ENCODE data around the gene EPS15. TPM values are rescaled to one million over a fixed set of nuclear protein-coding genes. Genes with fewer than 3 reads are reported as not detected.
"Not testable (repeated sequence)": the region's sequence is repeated elsewhere in the genome, so short reads cannot be mapped to it uniquely, and the experiment has no call there.

The EPS15 gene
- total and polyA plus RNA-seq, 7 donors, result 9.8 to 71.9 (median 46.1) TPM

GRCh38 chr1:51439053-51439452, 80.0 kb downstream of the EPS15 start:
- H3K36me3 ChIP-seq (ENCODE audit: insufficient read depth in 1 of 2, low read depth in 1 of 2), result peaks cover 0 to 95% of the 10 kb centered on the region in 2 donors
- H3K9me3 ChIP-seq, result no peaks in the 10 kb centered on the region
- H3K27ac ChIP-seq, result no peak overlapping the region
- no peak overlapping the region for H3K4me3 ChIP-seq
- ATAC-seq (no peak), DNase-seq (no peak)
- H3K27me3 ChIP-seq (ENCODE audit: insufficient read depth in 3 of 3, low read length in 2 of 3), result no peaks in the 10 kb centered on the region
- no peaks in the 10 kb centered on the region for H3K4me1 ChIP-seq
- TF ChIP-seq, protein P1, sequence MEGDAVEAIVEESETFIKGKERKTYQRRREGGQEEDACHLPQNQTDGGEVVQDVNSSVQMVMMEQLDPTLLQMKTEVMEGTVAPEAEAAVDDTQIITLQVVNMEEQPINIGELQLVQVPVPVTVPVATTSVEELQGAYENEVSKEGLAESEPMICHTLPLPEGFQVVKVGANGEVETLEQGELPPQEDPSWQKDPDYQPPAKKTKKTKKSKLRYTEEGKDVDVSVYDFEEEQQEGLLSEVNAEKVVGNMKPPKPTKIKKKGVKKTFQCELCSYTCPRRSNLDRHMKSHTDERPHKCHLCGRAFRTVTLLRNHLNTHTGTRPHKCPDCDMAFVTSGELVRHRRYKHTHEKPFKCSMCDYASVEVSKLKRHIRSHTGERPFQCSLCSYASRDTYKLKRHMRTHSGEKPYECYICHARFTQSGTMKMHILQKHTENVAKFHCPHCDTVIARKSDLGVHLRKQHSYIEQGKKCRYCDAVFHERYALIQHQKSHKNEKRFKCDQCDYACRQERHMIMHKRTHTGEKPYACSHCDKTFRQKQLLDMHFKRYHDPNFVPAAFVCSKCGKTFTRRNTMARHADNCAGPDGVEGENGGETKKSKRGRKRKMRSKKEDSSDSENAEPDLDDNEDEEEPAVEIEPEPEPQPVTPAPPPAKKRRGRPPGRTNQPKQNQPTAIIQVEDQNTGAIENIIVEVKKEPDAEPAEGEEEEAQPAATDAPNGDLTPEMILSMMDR (IDR thresholded peaks at IDR 0.05), result no peak
- intact Hi-C loops (cut with DNase I), result no loop called here

DNA sequence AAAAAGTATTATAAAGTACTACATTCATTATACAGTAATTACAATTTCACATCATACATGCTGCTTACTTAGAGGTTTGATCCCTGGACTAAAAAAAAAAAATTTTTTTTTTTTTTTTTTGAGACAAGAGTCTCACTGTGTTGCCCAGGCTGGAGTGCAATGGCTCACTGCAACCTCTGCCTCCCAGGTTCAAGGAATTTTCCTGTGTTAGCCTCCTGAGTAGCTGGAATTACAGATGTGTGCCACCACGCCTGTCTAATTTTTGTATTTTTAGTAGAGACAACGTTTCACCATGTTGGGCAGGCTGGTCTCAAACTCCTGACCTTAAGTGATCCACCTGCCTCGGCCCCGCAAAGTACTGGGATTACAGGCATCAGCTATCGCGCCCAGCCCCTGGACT, 81.7 kb downstream of the EPS15 start:
- intact Hi-C loops (cut with DNase I); H3K4me1 ChIP-seq; H3K9me3 ChIP-seq; H3K27me3 ChIP-seq (ENCODE audit: insufficient read depth in 3 of 3, low read length in 2 of 3); H3K4me3 ChIP-seq; ATAC-seq; DNase-seq; H3K27ac ChIP-seq: not testable (repeated sequence)
- WGBS, 3 donors, result 92 to 97% (median 95%) methylated on average over 6 of the region's 6 CpGs
- peaks cover 0 to 97% of the 10 kb centered on the region in 2 donors for H3K36me3 ChIP-seq (ENCODE audit: insufficient read depth in 1 of 2, low read depth in 1 of 2)

DNA sequence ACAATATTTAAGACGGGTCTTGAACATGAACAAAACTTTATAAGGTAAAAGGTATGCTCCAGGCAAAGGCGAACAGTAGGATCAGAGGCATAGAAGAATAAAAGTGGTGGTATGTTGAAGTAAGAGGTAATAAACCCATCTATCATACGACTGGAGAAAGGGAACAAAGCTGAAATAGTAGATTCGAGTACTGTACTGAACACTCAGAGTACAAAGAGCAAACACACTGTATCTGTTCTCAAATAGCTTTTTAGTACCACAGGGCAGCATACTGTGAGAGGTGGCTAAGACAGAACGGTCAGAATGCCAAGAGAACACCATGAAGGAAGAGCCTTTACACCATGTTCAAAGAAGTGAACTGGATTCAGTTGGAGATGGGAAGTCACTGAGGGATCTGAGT, 83.2 kb downstream of the EPS15 start:
- TF ChIP-seq, protein P1 (IDR thresholded peaks at IDR 0.05), result no peak
- WGBS, 3 donors, result 89 to 94% (median 91%) methylated on average over 5 of the region's 5 CpGs
- ATAC-seq (peak in 1 of 4 donors; percentile 18), DNase-seq (no peak)
- peaks cover 0 to 91% of the 10 kb centered on the region in 2 donors for H3K36me3 ChIP-seq (ENCODE audit: insufficient read depth in 1 of 2, low read depth in 1 of 2)
- H3K27me3 ChIP-seq (ENCODE audit: insufficient read depth in 3 of 3, low read length in 2 of 3), result no peaks in the 10 kb centered on the region
- H3K9me3 ChIP-seq, result no peaks in the 10 kb centered on the region
- H3K27ac ChIP-seq, result no peak overlapping the region
- no peak overlapping the region for H3K4me3 ChIP-seq
- H3K4me1 ChIP-seq, result no peaks in the 10 kb centered on the region
- intact Hi-C loops (cut with DNase I), result no loop called here

GRCh38 chr1:51433972-51434510, 85.0 kb downstream of the EPS15 start:
- Histone ChIP-seq H3K4me1 (no peaks in the 10 kb centered on the region), H3K9me3 (no peaks in the 10 kb centered on the region), H3K27ac (peak overlapping the region; percentile 36), H3K4me3 (no peak overlapping the region), H3K36me3 (ENCODE audit: insufficient read depth in 1 of 2, low read depth in 1 of 2) (peaks cover 0 to 88% of the 10 kb centered on the region in 2 donors), H3K27me3 (ENCODE audit: insufficient read depth in 3 of 3, low read length in 2 of 3) (no peaks in the 10 kb centered on the region)
- WGBS, 3 donors, result 69 to 80% (median 75%) methylated on average over 2 of the region's 2 CpGs
- no peak for ATAC-seq
- DNase-seq, result no peak
- TF ChIP-seq, protein P1 (IDR thresholded peaks at IDR 0.05), result no peak
- intact Hi-C loops (cut with DNase I), result no loop called here

- Histone ChIP-seq H3K4me1 (no peaks in the 10 kb centered on the region), H3K36me3 (ENCODE audit: insufficient read depth in 1 of 2, low read depth in 1 of 2) (peaks cover 0 to 88% of the 10 kb centered on the region in 2 donors), H3K27me3 (ENCODE audit: insufficient read depth in 3 of 3, low read length in 2 of 3) (no peaks in the 10 kb centered on the region), H3K4me3 (no peak overlapping the region), H3K9me3 (no peaks in the 10 kb centered on the region), H3K27ac (peak overlapping the region; percentile 36)
- peak in 1 of 4 donors; percentile 39 for ATAC-seq
- DNase-seq, result no peak
- intact Hi-C loops (cut with DNase I), result no loop called here
- TF ChIP-seq, protein P1 (IDR thresholded peaks at IDR 0.05), result no peak
- WGBS, 3 donors, result 79 to 85% (median 79%) methylated on average over 4 of the region's 4 CpGs
Measured at GRCh38 chr1:51433269-51433971, 85.6 kb downstream of the EPS15 start.

Measured in psoas muscle (tissue), 8 donors.